OCI-LY3 (cell line): ENCODE measurements around the gene GKAP1.

Experiments
- H2AFZ ChIP-seq: fragments of 200-600, 300-600 bp; shearing (Covaris generic); 2 replicates; pipeline ENCODE4 v1.6.0; 2014; ENCODE audit warnings: antibody characterized with exemption, low read depth, low read length
- H3K27ac ChIP-seq: fragments of 200-600, 300-600 bp; sonication (generic); 2 replicates; pipeline ENCODE4 v1.5.1; 2014; ENCODE audit warnings: mild to moderate bottlenecking, low read length, moderate library complexity, mixed read lengths
- H3K27me3 ChIP-seq: fragments of 200-600, 300-600 bp; sonication (generic); 2 replicates; pipeline ENCODE4 v1.6.1; 2014; ENCODE audit warnings: low read depth, low read length, mixed read lengths
- H3K36me3 ChIP-seq: fragments of 200-600, 300-600 bp; sonication (generic); replicated peaks from 2 replicates; pipeline ENCODE3; 2014; ENCODE audit warnings: low read depth, low read length, mixed read lengths
- H3K4me1 ChIP-seq: fragments of 300-600, 200-600 bp; sonication (generic); 2 replicates; pipeline ENCODE4 v1.6.1; 2014; ENCODE audit warnings: low read length, mixed read lengths
- H3K4me2 ChIP-seq: fragments of 200-600, 300-600 bp; sonication (generic); 2 replicates; pipeline ENCODE4 v1.6.1; 2014; ENCODE audit warnings: low read length, mixed read lengths
- H3K4me3 ChIP-seq: fragments of 300-600, 200-600 bp; sonication (generic); 2 replicates; pipeline ENCODE4 v1.5.1; 2014; ENCODE audit warnings: antibody characterized with exemption, mild to moderate bottlenecking, low read length, moderate library complexity
- H3K79me2 ChIP-seq: fragments of 300-600, 200-600 bp; shearing (Covaris generic); 2 replicates; pipeline ENCODE4 v1.6.1; 2014; ENCODE audit warnings: mild to moderate bottlenecking, low read length, mixed read lengths
- H3K9ac ChIP-seq: fragments of 300-600, 200-600 bp; shearing (Covaris generic); 2 replicates; pipeline ENCODE4 v1.6.0; 2014; ENCODE audit warnings: mild to moderate bottlenecking, low read length, moderate library complexity
- H3K9me3 ChIP-seq: fragments of 200-600, 300-600 bp; shearing (Covaris generic); 2 replicates; pipeline ENCODE4 v1.6.1; 2014; ENCODE audit warnings: low read length, mixed read lengths; ENCODE audit not compliant: insufficient read depth
- H4K20me1 ChIP-seq: fragments of 200-600, 300-600 bp; sonication (generic); 2 replicates; pipeline ENCODE4 v1.6.1; 2016; ENCODE audit warnings: low read length, mixed read lengths; ENCODE audit not compliant: insufficient read depth
- EZH2phosphoT487 ChIP-seq: fragments of 200-600 bp; shearing (Covaris generic); IDR thresholded peaks from 2 replicates; pipeline ENCODE4 v1.6.1; 2018; ENCODE audit warnings: antibody characterized with exemption, mixed run types, low read depth
- TF ChIP-seq, protein P1 (sequence below): fragments of 200-600, 300-600 bp; sonication (generic); IDR thresholded peaks from 2 replicates; pipeline ENCODE4 v1.5.1; 2014; ENCODE audit warnings: antibody characterized with exemption, low read length, low read depth

GKAP1 gene

GRCh38 chr9:83778164-83778563 lies 39.4 kb downstream of the GKAP1 start:
- Histone ChIP-seq H4K20me1 (no peaks in the 10 kb centered on the region), H3K4me1 (no peaks in the 10 kb centered on the region), H3K9ac (no peak overlapping the region), H3K4me2 (no peak overlapping the region), H3K36me3 (no peaks in the 10 kb centered on the region), H3K9me3 (no peaks in the 10 kb centered on the region), H3K27me3 (no peaks in the 10 kb centered on the region), H3K79me2 (no peaks in the 10 kb centered on the region), H3K4me3 (no peak overlapping the region), H2AFZ (no peak overlapping the region), H3K27ac (no peak overlapping the region)
- TF ChIP-seq, protein P1, sequence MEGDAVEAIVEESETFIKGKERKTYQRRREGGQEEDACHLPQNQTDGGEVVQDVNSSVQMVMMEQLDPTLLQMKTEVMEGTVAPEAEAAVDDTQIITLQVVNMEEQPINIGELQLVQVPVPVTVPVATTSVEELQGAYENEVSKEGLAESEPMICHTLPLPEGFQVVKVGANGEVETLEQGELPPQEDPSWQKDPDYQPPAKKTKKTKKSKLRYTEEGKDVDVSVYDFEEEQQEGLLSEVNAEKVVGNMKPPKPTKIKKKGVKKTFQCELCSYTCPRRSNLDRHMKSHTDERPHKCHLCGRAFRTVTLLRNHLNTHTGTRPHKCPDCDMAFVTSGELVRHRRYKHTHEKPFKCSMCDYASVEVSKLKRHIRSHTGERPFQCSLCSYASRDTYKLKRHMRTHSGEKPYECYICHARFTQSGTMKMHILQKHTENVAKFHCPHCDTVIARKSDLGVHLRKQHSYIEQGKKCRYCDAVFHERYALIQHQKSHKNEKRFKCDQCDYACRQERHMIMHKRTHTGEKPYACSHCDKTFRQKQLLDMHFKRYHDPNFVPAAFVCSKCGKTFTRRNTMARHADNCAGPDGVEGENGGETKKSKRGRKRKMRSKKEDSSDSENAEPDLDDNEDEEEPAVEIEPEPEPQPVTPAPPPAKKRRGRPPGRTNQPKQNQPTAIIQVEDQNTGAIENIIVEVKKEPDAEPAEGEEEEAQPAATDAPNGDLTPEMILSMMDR, result no peak
- TF ChIP-seq EZH2phosphoT487, result no peak

- H3K9me3 ChIP-seq, result no peaks in the 10 kb centered on the region
- no peak overlapping the region for H3K27ac ChIP-seq
- H3K4me1 ChIP-seq, result no peaks in the 10 kb centered on the region
- H3K4me3 ChIP-seq, result no peak overlapping the region
- no peaks in the 10 kb centered on the region for H3K36me3 ChIP-seq
- no peaks in the 10 kb centered on the region for H4K20me1 ChIP-seq
- H3K27me3 ChIP-seq, result no peaks in the 10 kb centered on the region
- no peak overlapping the region for H3K9ac ChIP-seq
- H2AFZ ChIP-seq, result no peak overlapping the region
- H3K4me2 ChIP-seq, result no peak overlapping the region
- no peaks in the 10 kb centered on the region for H3K79me2 ChIP-seq
- TF ChIP-seq, protein P1, result no peak
- no peak for TF ChIP-seq EZH2phosphoT487
Measured at GRCh38 chr9:83775932-83776331, 41.6 kb downstream of the GKAP1 start.

DNA sequence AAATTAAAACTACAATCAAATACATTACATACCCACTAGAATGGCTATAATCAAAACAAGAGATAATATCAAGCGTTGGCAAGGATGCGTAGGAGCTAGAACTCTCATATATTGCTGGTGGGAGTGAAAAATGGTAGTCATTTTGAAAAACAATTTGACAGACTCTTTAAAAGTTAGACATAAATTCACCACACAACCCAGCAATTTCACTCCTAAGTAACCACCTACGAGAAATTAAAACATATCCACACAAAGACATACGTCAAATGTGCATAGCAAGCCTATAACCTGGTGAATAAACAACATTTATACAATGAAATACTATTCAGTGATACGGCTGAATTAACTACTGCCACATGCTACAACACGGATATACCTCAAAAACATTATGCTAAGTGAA lies 44.7 kb downstream of the GKAP1 start:
- no peak overlapping the region for H3K27ac ChIP-seq
- H3K36me3 ChIP-seq, result no peaks in the 10 kb centered on the region
- H3K9ac ChIP-seq, result no peak overlapping the region
- H4K20me1 ChIP-seq, result no peaks in the 10 kb centered on the region
- H3K9me3 ChIP-seq, result no peaks in the 10 kb centered on the region
- no peak for TF ChIP-seq EZH2phosphoT487
- TF ChIP-seq, protein P1, result no peak
- no peaks in the 10 kb centered on the region for H3K4me1 ChIP-seq
- H3K4me3 ChIP-seq, result no peak overlapping the region
- no peak overlapping the region for H2AFZ ChIP-seq
- H3K27me3 ChIP-seq, result no peaks in the 10 kb centered on the region
- no peaks in the 10 kb centered on the region for H3K79me2 ChIP-seq
- H3K4me2 ChIP-seq, result no peak overlapping the region

DNA sequence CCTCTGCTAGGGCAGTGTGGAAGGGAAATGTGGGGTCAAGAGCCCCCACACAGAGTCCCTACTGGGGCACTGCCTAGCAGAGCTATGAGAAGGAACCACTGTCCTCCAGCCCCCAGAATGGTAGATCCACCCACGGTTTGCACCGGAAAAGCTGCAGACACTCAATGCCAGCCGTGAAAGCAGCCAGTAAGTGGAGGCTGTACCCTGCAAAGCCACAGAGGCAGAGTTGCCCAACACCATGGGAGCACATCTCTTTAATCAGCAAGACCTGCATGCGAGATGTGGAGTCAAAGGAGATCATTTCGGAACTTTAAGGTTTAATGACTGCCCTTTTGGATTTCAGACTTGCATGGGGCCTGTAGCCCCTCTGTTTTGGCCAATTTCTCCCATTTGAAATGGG lies 52.2 kb downstream of the GKAP1 start:
- Histone ChIP-seq H4K20me1 (no peaks in the 10 kb centered on the region), H3K27ac (no peak overlapping the region), H2AFZ (no peak overlapping the region), H3K4me2 (no peak overlapping the region), H3K4me3 (no peak overlapping the region), H3K9me3 (no peaks in the 10 kb centered on the region), H3K79me2 (no peaks in the 10 kb centered on the region), H3K36me3 (peaks cover 2% of the 10 kb centered on the region), H3K27me3 (no peaks in the 10 kb centered on the region), H3K4me1 (no peaks in the 10 kb centered on the region), H3K9ac (no peak overlapping the region)
- TF ChIP-seq EZH2phosphoT487, result no peak
- TF ChIP-seq, protein P1, result no peak
